ENCODE results near the gene RAB7A. TPM values are rescaled to one million over a fixed set of nuclear protein-coding genes. Genes with fewer than 3 reads are reported as not detected.

RAB7A gene
- total RNA-seq, 1 donor from 2014 or later: 90.3 TPM

DNA sequence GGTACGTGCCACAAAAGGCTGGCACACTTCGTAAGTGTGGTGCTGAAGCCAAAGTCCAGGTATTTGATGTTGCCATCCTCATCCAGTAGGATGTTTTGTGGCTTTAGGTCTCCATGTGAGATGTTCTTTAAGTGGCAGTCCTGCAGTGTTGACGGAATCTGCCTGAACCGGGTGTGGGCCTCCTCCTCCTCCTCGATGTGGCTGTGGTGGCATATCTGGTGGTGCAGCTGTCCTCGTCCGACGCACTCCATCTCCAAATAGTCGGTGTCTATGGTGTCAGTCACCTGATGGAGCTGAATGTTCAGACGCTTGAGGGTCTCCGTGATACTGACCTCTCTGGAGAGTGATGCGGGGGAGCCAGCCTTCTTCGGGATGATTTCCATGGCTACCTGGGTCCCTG is 123.0 kb downstream of the RAB7A start:
- no peak for DNase-seq (ENCODE audit: low spot score in 2 of 2)
- intact Hi-C loops (cut with DNase I): no loop called here

DNA sequence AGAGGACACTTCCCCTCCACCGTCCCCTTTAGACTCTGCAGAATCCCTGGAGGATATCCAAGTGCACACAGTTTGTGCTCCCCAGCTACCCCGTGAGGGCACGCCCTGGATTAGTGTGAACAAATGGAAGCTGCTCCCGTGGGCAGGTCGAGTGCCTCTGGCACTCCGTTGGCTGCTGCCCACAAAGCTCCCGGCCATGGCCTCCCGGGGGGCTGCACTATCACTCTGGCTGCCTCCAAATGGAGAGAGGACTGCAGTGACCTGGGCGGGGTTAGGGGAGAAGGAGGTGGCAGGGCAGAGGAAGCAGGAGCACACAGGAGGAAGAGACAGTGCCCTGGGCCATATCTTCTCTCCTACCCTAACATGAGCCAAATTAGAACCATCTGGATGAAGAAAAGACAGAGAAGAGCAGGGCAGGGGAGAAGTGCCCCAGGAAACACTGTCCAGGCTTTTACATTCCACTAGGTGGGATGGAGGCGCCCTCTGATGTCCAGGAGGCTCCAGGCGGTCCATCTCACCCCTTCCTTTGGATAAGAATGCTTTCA is 124.0 kb downstream of the RAB7A start:
- H3K4me3 ChIP-seq: no peak overlapping the region
- no peak overlapping the region for H3K27ac ChIP-seq
- intact Hi-C loops (cut with DNase I): no loop called here
- no peak for DNase-seq (ENCODE audit: low spot score in 2 of 2)
- peaks cover 0 to 5% of the 10 kb centered on the region in 2 donors for H3K4me1 ChIP-seq
- peaks cover 0 to 5% of the 10 kb centered on the region in 2 donors for H3K9me3 ChIP-seq
- H3K36me3 ChIP-seq: no peaks in the 10 kb centered on the region
- TF ChIP-seq, protein P1, sequence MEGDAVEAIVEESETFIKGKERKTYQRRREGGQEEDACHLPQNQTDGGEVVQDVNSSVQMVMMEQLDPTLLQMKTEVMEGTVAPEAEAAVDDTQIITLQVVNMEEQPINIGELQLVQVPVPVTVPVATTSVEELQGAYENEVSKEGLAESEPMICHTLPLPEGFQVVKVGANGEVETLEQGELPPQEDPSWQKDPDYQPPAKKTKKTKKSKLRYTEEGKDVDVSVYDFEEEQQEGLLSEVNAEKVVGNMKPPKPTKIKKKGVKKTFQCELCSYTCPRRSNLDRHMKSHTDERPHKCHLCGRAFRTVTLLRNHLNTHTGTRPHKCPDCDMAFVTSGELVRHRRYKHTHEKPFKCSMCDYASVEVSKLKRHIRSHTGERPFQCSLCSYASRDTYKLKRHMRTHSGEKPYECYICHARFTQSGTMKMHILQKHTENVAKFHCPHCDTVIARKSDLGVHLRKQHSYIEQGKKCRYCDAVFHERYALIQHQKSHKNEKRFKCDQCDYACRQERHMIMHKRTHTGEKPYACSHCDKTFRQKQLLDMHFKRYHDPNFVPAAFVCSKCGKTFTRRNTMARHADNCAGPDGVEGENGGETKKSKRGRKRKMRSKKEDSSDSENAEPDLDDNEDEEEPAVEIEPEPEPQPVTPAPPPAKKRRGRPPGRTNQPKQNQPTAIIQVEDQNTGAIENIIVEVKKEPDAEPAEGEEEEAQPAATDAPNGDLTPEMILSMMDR (IDR thresholded peaks at IDR 0.05): no peak
- no peaks in the 10 kb centered on the region for H3K27me3 ChIP-seq

More for the DNA sequence above, 123.0 kb downstream of the RAB7A start:
- TF ChIP-seq, protein P1 (IDR thresholded peaks at IDR 0.05): no peak
- Histone ChIP-seq H3K9me3 (no peaks in the 10 kb centered on the region), H3K27ac (no peak overlapping the region), H3K27me3 (no peaks in the 10 kb centered on the region), H3K36me3 (no peaks in the 10 kb centered on the region), H3K4me1 (peaks cover 0 to 5% of the 10 kb centered on the region in 2 donors), H3K4me3 (no peak overlapping the region)

DNA sequence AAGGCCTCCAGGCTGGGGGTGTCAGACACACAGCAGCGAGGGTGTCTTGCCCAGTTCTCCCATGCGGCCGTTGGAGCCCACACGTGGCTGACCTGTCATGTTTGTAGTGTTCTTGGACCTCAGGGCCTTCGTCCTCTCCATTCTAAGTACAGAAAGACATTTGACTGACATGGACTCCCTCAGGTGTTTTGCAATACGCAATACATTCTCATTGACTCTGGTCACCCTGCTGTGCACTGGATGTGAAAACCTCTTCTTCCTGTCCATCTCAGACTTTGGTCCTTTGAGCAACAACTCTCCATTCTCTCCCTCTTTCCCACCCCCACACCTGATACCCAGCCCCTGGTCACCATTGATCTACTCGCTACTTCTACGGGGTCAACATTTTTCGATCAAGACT is 124.6 kb downstream of the RAB7A start:
- H3K27ac ChIP-seq: no peak overlapping the region
- intact Hi-C loops (cut with DNase I): no loop called here
- no peaks in the 10 kb centered on the region for H3K36me3 ChIP-seq

DNA sequence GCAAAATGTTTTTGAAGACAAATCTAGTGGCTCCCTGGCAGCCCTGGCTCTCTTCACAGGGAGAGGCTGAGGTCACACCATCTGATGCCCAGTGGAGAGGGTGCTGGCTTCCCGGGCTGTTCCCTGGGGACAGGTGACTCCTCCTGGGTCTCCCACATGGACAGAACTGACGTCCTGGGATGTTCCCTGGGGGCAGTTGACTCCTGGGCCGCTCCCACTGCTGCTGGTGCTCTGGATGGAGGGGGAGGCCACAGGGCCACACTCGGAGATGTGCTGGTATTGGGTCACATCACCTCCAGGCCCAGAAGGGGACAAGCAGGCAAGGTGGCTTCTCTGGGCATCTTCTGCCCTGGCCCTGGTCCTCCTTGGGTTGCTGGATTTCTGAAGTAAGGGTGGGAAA is 125.6 kb downstream of the RAB7A start:
- Histone ChIP-seq H3K27me3 (no peaks in the 10 kb centered on the region), H3K27ac (no peak overlapping the region), H3K4me3 (no peak overlapping the region), H3K4me1 (no peaks in the 10 kb centered on the region), H3K36me3 (no peaks in the 10 kb centered on the region), H3K9me3 (peaks cover 0 to 9% of the 10 kb centered on the region in 2 donors)
- TF ChIP-seq, protein P1 (IDR thresholded peaks at IDR 0.05): no peak
- intact Hi-C loops (cut with DNase I): no loop called here
- no peak for DNase-seq (ENCODE audit: low spot score in 2 of 2)

More for the DNA sequence above, 124.6 kb downstream of the RAB7A start:
- no peak overlapping the region for H3K4me3 ChIP-seq
- H3K27me3 ChIP-seq: no peaks in the 10 kb centered on the region
- H3K9me3 ChIP-seq: peaks cover 0 to 7% of the 10 kb centered on the region in 2 donors
- no peak for DNase-seq (ENCODE audit: low spot score in 2 of 2)
- peaks cover 0 to 4% of the 10 kb centered on the region in 2 donors for H3K4me1 ChIP-seq
- TF ChIP-seq, protein P1 (IDR thresholded peaks at IDR 0.05): no peak

DNA sequence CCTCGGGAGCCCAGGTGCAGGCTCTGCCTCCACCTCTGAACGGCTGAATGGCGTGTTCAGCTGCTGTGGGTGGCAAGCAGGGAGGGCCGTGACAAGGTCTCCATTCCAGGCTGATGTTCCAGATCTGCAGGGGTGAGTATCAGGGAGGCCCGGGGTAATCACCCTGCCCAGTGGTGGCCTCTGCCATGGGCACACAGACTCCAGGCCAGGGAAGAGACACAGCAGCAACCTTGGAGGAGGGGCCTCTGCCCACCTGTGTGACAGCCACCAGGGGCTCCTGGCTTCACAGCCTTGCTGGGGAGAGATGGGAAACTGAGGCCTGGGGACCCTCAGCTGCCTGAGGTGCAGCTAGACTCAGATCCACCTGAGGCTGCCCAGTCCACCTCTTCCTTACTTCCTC is 127.8 kb downstream of the RAB7A start:
- Histone ChIP-seq H3K4me3 (no peak overlapping the region), H3K4me1 (no peaks in the 10 kb centered on the region), H3K9me3 (peaks cover 7 to 16% of the 10 kb centered on the region in 2 donors), H3K27ac (no peak overlapping the region), H3K27me3 (no peaks in the 10 kb centered on the region), H3K36me3 (no peaks in the 10 kb centered on the region)
- intact Hi-C loops (cut with DNase I): no loop called here
- no peak for DNase-seq (ENCODE audit: low spot score in 2 of 2)
- TF ChIP-seq, protein P1 (IDR thresholded peaks at IDR 0.05): no peak

DNA sequence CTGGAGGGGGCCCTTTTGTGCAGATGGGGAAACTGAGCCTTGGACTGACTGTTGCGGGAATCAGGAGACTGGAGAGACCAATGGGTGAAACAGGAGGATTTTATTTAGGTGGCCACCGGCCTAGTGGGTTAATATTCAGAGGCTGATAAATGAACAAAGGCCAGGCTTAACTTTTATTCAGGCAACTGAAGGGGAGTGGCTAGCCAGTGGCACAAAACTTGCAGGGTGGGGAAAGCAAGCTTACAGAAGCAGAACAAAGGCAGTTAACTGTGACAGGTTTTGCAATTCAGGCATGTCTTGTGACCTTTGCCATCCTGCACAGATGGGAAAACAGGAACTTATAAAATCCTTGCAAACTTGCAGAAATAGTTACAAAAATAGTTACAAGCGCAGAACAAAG is 128.5 kb downstream of the RAB7A start:
- Histone ChIP-seq H3K27ac (no peak overlapping the region), H3K4me1 (no peaks in the 10 kb centered on the region), H3K36me3 (no peaks in the 10 kb centered on the region), H3K9me3 (peaks cover 13 to 23% of the 10 kb centered on the region in 2 donors), H3K4me3 (no peak overlapping the region), H3K27me3 (no peaks in the 10 kb centered on the region)
- intact Hi-C loops (cut with DNase I): no loop called here
- TF ChIP-seq, protein P1 (IDR thresholded peaks at IDR 0.05): no peak
- no peak for DNase-seq (ENCODE audit: low spot score in 2 of 2)

All from ascending aorta (tissue), 2 donors.